CD8-positive, alpha-beta memory T cell (primary cell): Measurements from ENCODE around the gene PCNT. TPM values are rescaled to one million over a fixed set of nuclear protein-coding genes. Genes with fewer than 3 reads are reported as not detected.

ENCODE experiments used
- CTCF ChIA-PET: fragments of 350-600 bp; sonication (Branson Sonifier 250); formaldehyde crosslinking; loops from one replicate; lab custom pipeline; 2021; ENCODE audit warnings: antibody characterized with exemption; lab: Charles Lee
- POLR2A ChIA-PET: fragments of 350-600 bp; sonication (Branson Sonifier 250); formaldehyde crosslinking; loops from one replicate; lab custom pipeline; 2021; ENCODE audit warnings: antibody characterized with exemption; lab: Charles Lee
- DNase-seq, 5 donors: peaks; one replicate each; pipeline versions ENCODE4 v3.0.0 to v3.0.0-alpha.2; 2020 to 2022; ENCODE audit warnings: mixed read lengths in 1 of 5
- H3K27ac ChIP-seq: one replicate; pipeline ENCODE4 v1.7.0; 2013; ENCODE audit warnings: low read depth, mild to moderate bottlenecking, low read length, moderate library complexity
- H3K27me3 ChIP-seq: 2 replicates; pipeline ENCODE4 v1.7.0; 2013; ENCODE audit warnings: low read length, mild to moderate bottlenecking; ENCODE audit not compliant: insufficient read depth, poor library complexity, severe bottlenecking
- H3K36me3 ChIP-seq: 2 replicates; pipeline ENCODE4 v1.7.0; 2013; ENCODE audit warnings: mild to moderate bottlenecking, low read length, moderate library complexity; ENCODE audit not compliant: insufficient read depth
- H3K4me1 ChIP-seq: 2 replicates; pipeline ENCODE4 v1.7.0; 2013; ENCODE audit warnings: mild to moderate bottlenecking, low read length, moderate library complexity; ENCODE audit not compliant: insufficient read depth
- H3K4me3 ChIP-seq: 2 replicates; pipeline ENCODE4 v1.7.0; 2013; ENCODE audit warnings: mild to moderate bottlenecking, low read length
- H3K9me3 ChIP-seq: 2 replicates; pipeline ENCODE4 v1.7.0; 2013; ENCODE audit warnings: mild to moderate bottlenecking, low read length
- H3K27ac Mint-ChIP-seq, 8 donors: one replicate each; pipeline ENCODE4 v1.8.0; 2020 to 2021; ENCODE audit warnings: mixed read lengths in 8 of 8, mild to moderate bottlenecking in 6 of 8, inconsistent platforms in 3 of 8, moderate library complexity in 3 of 8
- H3K27me3 Mint-ChIP-seq, 2 donors: one replicate each; pipeline ENCODE4 v1.8.0; 2020 to 2021; ENCODE audit warnings: mixed read lengths in 2 of 2, mild to moderate bottlenecking in 1 of 2, moderate library complexity in 1 of 2
- H3K36me3 Mint-ChIP-seq, 3 donors: one replicate each; pipeline ENCODE4 v1.8.0; 2020 to 2021; ENCODE audit warnings: mixed read lengths in 3 of 3, inconsistent platforms in 1 of 3, mild to moderate bottlenecking in 1 of 3
- H3K4me1 Mint-ChIP-seq, 3 donors: one replicate each; pipeline ENCODE4 v1.8.0; 2020 to 2021; ENCODE audit warnings: mixed read lengths in 3 of 3, inconsistent platforms in 1 of 3, mild to moderate bottlenecking in 1 of 3
- H3K4me3 Mint-ChIP-seq, 7 donors: one replicate each; pipeline ENCODE4 v1.8.0; 2020 to 2021; ENCODE audit warnings: mixed read lengths in 7 of 7, mild to moderate bottlenecking in 6 of 7, moderate library complexity in 4 of 7, inconsistent platforms in 2 of 7
- H3K9me3 Mint-ChIP-seq, 5 donors: one replicate each; pipeline ENCODE4 v1.8.0; 2020 to 2022; ENCODE audit warnings: mixed read lengths in 5 of 5, mild to moderate bottlenecking in 3 of 5, moderate library complexity in 2 of 5, inconsistent platforms in 1 of 5
- polyA plus RNA-seq: library from polyadenylated mRNA; unstranded; fragments of 300-500 nt; fragmentation: Illumina TruSeq; gene quantifications from one replicate; pipeline ENCODE4 v1.2.3, GENCODE V29; 2021
- total RNA-seq, 2 experiments: library from RNA; stranded (reverse); gene quantifications; one replicate each; pipeline ENCODE4 v1.2.3, GENCODE V29; 2021

Gene PCNT
- total and polyA plus RNA-seq, 3 experiments from 2014 or later = 27.1 to 60.1 (median 54.8) TPM

DNA sequence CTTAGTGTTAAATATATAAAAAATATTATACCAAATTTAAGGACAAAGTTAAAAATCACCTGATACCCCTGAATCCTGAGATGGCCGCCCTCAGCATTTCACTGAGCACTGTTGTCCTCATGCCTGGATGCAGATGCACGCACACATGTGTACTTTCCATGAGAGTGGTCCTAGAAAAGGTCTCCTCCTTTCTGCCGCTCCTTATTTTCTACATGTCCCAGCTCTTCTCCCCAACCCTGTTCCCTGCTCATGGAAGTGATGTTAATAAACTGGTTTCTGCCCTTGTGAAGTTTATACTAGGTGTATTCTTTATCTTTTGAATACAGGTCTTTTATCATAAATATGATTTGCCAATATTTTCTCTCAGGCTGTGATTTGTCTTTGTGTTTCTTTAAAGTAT is 167.6 kb downstream of the PCNT start:
- Histone ChIP-seq H3K4me3 (no peak overlapping the region), H3K4me1 (no peaks in the 10 kb centered on the region), H3K27ac (no peak overlapping the region), H3K27me3 (no peaks in the 10 kb centered on the region), H3K36me3 (peaks cover 42% of the 10 kb centered on the region), H3K9me3 (no peaks in the 10 kb centered on the region)
- no peaks in the 10 kb centered on the region for H3K9me3 Mint-ChIP-seq
- H3K27ac Mint-ChIP-seq = peak overlapping the region in 4 of 8 donors; percentile 1 to 33 (median 16)
- ChIA-PET POLR2A (no interaction called here), CTCF (no interaction called here)
- DNase-seq = no peak
- peaks cover 22 to 89% (median 29%) of the 10 kb centered on the region in 3 donors for H3K36me3 Mint-ChIP-seq
- peaks cover 28 to 35% (median 28%) of the 10 kb centered on the region in 3 donors for H3K4me1 Mint-ChIP-seq
- H3K4me3 Mint-ChIP-seq = no peak overlapping the region
- no peaks in the 10 kb centered on the region for H3K27me3 Mint-ChIP-seq

GRCh38 chr21:46492851-46493250 is 168.9 kb downstream of the PCNT start:
- H3K36me3 ChIP-seq = peaks cover 44% of the 10 kb centered on the region
- POLR2A ChIA-PET = no interaction called here
- peaks cover 22 to 89% (median 31%) of the 10 kb centered on the region in 3 donors for H3K36me3 Mint-ChIP-seq

DNA sequence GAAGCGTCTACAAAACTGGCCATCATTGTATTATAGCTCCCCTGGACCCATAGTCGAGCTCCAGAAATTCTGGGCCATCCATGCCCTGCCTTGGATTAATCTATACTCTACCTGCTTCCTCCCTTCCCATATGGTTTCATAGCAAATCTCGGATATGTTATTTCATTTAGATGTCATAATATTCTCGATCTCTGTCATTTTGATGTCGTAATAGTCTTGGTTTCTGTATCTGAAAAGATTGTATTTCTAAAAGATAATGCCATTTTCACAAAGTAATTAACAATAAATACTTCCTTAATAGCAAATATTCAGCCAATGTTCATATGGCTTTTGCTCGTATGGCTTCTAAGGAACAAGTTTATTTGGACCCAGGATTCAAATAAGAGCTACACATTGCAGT is 169.9 kb downstream of the PCNT start:
- ChIA-PET CTCF (no interaction called here), POLR2A (no interaction called here)
- Mint-ChIP-seq H3K4me3 (no peak overlapping the region), H3K4me1 (peaks cover 16 to 23% (median 16%) of the 10 kb centered on the region in 3 donors), H3K27me3 (no peaks in the 10 kb centered on the region), H3K36me3 (peaks cover 22 to 90% (median 33%) of the 10 kb centered on the region in 3 donors), H3K9me3 (no peaks in the 10 kb centered on the region), H3K27ac (peak overlapping the region in 5 of 8 donors; percentile 26 to 84 (median 62))
- peaks cover 44% of the 10 kb centered on the region for H3K36me3 ChIP-seq
- H3K4me1 ChIP-seq = no peaks in the 10 kb centered on the region
- no peaks in the 10 kb centered on the region for H3K27me3 ChIP-seq
- no peak for DNase-seq
- H3K4me3 ChIP-seq = no peak overlapping the region
- no peaks in the 10 kb centered on the region for H3K9me3 ChIP-seq
- H3K27ac ChIP-seq = no peak overlapping the region

More at GRCh38 chr21:46492851-46493250, 168.9 kb downstream of the PCNT start:
- Histone ChIP-seq H3K27ac (no peak overlapping the region), H3K9me3 (no peaks in the 10 kb centered on the region), H3K27me3 (no peaks in the 10 kb centered on the region), H3K4me3 (no peak overlapping the region), H3K4me1 (no peaks in the 10 kb centered on the region)
- Mint-ChIP-seq H3K27ac (peak overlapping the region in 4 of 8 donors; percentile 3 to 61 (median 17)), H3K4me1 (peaks cover 23 to 28% (median 26%) of the 10 kb centered on the region in 3 donors), H3K27me3 (no peaks in the 10 kb centered on the region), H3K4me3 (no peak overlapping the region), H3K9me3 (no peaks in the 10 kb centered on the region)
- CTCF ChIA-PET = no interaction called here
- DNase-seq = no peak

Other genes with a start within 250 kb of the PCNT start
- gene COL6A2, start 226.0 kb upstream of the PCNT start, total RNA-seq = 10 to 100 TPM; 22.8 to 25.1 TPM
- 17.4 TPM for gene COL6A2, start 226.0 kb upstream of the PCNT start, polyA plus RNA-seq
- not detected for gene FTCD, start 168.6 kb upstream of the PCNT start, total RNA-seq
- gene FTCD, start 168.6 kb upstream of the PCNT start, polyA plus RNA-seq = not detected
- gene SPATC1L, start 139.7 kb upstream of the PCNT start, total RNA-seq = 1 to 10 TPM; 5.0 TPM
- 10.7 TPM for gene SPATC1L, start 139.7 kb upstream of the PCNT start, polyA plus RNA-seq
- gene LSS, start 95.4 kb upstream of the PCNT start, total RNA-seq = 10 to 100 TPM; 19.6 to 20.4 TPM
- 16.1 TPM for gene LSS, start 95.4 kb upstream of the PCNT start, polyA plus RNA-seq
- gene MCM3AP, start 38.5 kb upstream of the PCNT start, total RNA-seq = 100 to 1,000 TPM; 131 to 133 TPM
- gene MCM3AP, start 38.5 kb upstream of the PCNT start, polyA plus RNA-seq = 56.7 TPM
- gene YBEY, start 37.8 kb upstream of the PCNT start, total RNA-seq = 10 to 100 TPM; 16.7 to 18.6 TPM
- gene YBEY, start 37.8 kb upstream of the PCNT start, polyA plus RNA-seq = 21.0 TPM
- gene C21orf58, start 286 bp upstream of the PCNT start, total RNA-seq = 10 to 100 TPM; 13.4 to 14.5 TPM
- 0.62 TPM for gene C21orf58, start 286 bp upstream of the PCNT start, polyA plus RNA-seq
- 10 to 100 TPM; 29.7 to 29.9 TPM for gene DIP2A, start 134.7 kb downstream of the PCNT start, total RNA-seq
- gene DIP2A, start 134.7 kb downstream of the PCNT start, polyA plus RNA-seq = 32.6 TPM